ENCODE measurements around the gene ST8SIA4. TPM values are rescaled to one million over a fixed set of nuclear protein-coding genes. Genes with fewer than 3 reads are reported as not detected.
A peak's percentile ranks its signal among the peaks of the same experiment; 100 is the strongest.

ST8SIA4 gene
- total RNA-seq, 4 donors from 2014 or later: 0.37 to 6.0 (median 2.2) TPM

GRCh38 chr5:100853582-100853981 lies 49.5 kb downstream of the ST8SIA4 start:
- H3K9me3 ChIP-seq: no peaks in the 10 kb centered on the region
- in situ Hi-C loops (cut with MboI; ENCODE audit: low pct_ligation_motif_present in 1 of 4, low pct_unique_long_range_greater_than_20kb in 1 of 4, low sequenced_read_pairs in 3 of 4): no loop called here
- no peaks in the 10 kb centered on the region for H3K27me3 ChIP-seq
- peak overlapping the region in 3 of 4 donors; percentile 16 to 41 (median 38) for H3K27ac ChIP-seq
- peaks cover 0 to 5% (median 0%) of the 10 kb centered on the region in 4 donors for H3K4me1 ChIP-seq
- intact Hi-C loops (cut with DNase I; ENCODE audit: low total_unique reads): no loop called here
- no peak for DNase-seq
- TF ChIP-seq POLR2AphosphoS5 (IDR thresholded peaks at IDR 0.05): no peak
- no peak for TF ChIP-seq EP300 (IDR thresholded peaks at IDR 0.05; ENCODE audit: low read depth)
- TF ChIP-seq POLR2A (IDR thresholded peaks at IDR 0.05): no peak
- TF ChIP-seq, protein P1, sequence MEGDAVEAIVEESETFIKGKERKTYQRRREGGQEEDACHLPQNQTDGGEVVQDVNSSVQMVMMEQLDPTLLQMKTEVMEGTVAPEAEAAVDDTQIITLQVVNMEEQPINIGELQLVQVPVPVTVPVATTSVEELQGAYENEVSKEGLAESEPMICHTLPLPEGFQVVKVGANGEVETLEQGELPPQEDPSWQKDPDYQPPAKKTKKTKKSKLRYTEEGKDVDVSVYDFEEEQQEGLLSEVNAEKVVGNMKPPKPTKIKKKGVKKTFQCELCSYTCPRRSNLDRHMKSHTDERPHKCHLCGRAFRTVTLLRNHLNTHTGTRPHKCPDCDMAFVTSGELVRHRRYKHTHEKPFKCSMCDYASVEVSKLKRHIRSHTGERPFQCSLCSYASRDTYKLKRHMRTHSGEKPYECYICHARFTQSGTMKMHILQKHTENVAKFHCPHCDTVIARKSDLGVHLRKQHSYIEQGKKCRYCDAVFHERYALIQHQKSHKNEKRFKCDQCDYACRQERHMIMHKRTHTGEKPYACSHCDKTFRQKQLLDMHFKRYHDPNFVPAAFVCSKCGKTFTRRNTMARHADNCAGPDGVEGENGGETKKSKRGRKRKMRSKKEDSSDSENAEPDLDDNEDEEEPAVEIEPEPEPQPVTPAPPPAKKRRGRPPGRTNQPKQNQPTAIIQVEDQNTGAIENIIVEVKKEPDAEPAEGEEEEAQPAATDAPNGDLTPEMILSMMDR (IDR thresholded peaks at IDR 0.05): no peak
- no peaks in the 10 kb centered on the region for H3K36me3 ChIP-seq
- H3K4me3 ChIP-seq: no peak overlapping the region

DNA sequence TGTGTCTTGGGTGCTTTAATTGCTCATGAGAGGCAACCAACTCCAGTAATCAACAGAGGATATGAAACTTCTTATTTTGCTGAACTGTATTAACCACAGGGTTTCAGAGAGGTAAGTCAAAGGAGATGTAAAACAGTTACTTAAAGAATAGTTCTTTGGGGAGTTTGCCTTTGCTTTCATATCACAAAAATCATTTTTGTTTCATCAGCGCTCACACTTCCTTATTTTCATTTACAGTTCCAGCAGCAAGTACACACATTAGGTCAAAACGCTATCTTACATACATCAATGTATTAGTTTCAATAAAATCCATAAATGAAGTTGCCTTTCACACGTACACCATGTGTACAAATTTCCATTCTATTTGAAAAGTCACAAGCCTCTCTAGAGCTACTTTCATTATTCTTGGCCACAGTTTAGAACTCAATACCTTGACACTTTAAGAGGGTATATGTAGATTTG lies 50.1 kb downstream of the ST8SIA4 start:
- TF ChIP-seq POLR2AphosphoS5 (IDR thresholded peaks at IDR 0.05) (no peak), EP300 (IDR thresholded peaks at IDR 0.05; ENCODE audit: low read depth) (no peak), POLR2A (IDR thresholded peaks at IDR 0.05) (no peak)
- TF ChIP-seq, protein P1 (IDR thresholded peaks at IDR 0.05): no peak
- no peak for DNase-seq
- 68 to 71% methylated on average over 3 of the region's 3 CpGs for WGBS, 2 donors (ENCODE audit: low coverage in 1 of 2)
- Histone ChIP-seq H3K27ac (peak overlapping the region; percentile 16 to 41 (median 29)), H3K9me3 (no peaks in the 10 kb centered on the region), H3K36me3 (no peaks in the 10 kb centered on the region), H3K4me1 (peaks cover 0 to 5% (median 0%) of the 10 kb centered on the region in 4 donors), H3K4me3 (no peak overlapping the region), H3K27me3 (no peaks in the 10 kb centered on the region)
- intact Hi-C loops (cut with DNase I; ENCODE audit: low total_unique reads) (no loop called here), in situ Hi-C loops (cut with MboI; ENCODE audit: low pct_ligation_motif_present in 1 of 4, low pct_unique_long_range_greater_than_20kb in 1 of 4, low sequenced_read_pairs in 3 of 4) (no loop called here)

- Histone ChIP-seq H3K9me3 (no peaks in the 10 kb centered on the region), H3K4me1 (peaks cover 0 to 5% (median 0%) of the 10 kb centered on the region in 4 donors), H3K27me3 (no peaks in the 10 kb centered on the region), H3K27ac (peak overlapping the region in 1 of 4 donors; percentile 2), H3K36me3 (no peaks in the 10 kb centered on the region), H3K4me3 (no peak overlapping the region)
- 92 to 94% methylated on average over 2 to 8 of the region's 8 CpGs for WGBS, 2 donors (ENCODE audit: low coverage in 1 of 2)
- in situ Hi-C loops (cut with MboI; ENCODE audit: low pct_ligation_motif_present in 1 of 4, low pct_unique_long_range_greater_than_20kb in 1 of 4, low sequenced_read_pairs in 3 of 4): no loop called here
- no peak for DNase-seq
- intact Hi-C loops (cut with DNase I; ENCODE audit: low total_unique reads): no loop called here
- TF ChIP-seq, protein P1 (IDR thresholded peaks at IDR 0.05): no peak
- TF ChIP-seq POLR2A (IDR thresholded peaks at IDR 0.05) (no peak), EP300 (IDR thresholded peaks at IDR 0.05; ENCODE audit: low read depth) (no peak), POLR2AphosphoS5 (IDR thresholded peaks at IDR 0.05) (no peak)
These were observed 51.0 kb downstream of the ST8SIA4 start for GRCh38 chr5:100852051-100852450.

DNA sequence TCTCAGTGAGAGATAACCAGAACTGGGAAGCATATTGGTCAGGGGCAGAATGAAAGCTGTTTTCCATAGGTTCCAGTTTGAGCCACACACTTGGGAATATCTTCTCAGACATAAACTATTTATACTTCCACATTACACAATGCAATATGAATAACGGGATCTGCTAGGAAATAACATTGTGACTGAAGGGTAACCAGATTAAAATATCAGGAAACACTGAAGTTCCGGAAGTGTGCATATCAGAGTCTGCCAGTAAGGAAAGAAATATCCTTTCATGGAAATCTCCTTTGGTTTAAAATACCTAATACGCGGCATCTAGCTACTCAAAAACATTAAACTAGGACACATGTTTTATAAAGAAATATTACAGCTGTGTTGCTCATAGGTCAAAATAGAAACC lies 56.3 kb downstream of the ST8SIA4 start:
- 45 to 56% methylated on average over 4 of the region's 4 CpGs for WGBS, 2 donors (ENCODE audit: low coverage in 1 of 2)
- Histone ChIP-seq H3K36me3 (no peaks in the 10 kb centered on the region), H3K27ac (no peak overlapping the region), H3K4me1 (no peaks in the 10 kb centered on the region), H3K9me3 (no peaks in the 10 kb centered on the region), H3K27me3 (no peaks in the 10 kb centered on the region), H3K4me3 (no peak overlapping the region)
- in situ Hi-C loops (cut with MboI; ENCODE audit: low pct_ligation_motif_present in 1 of 4, low pct_unique_long_range_greater_than_20kb in 1 of 4, low sequenced_read_pairs in 3 of 4): no loop called here
- intact Hi-C loops (cut with DNase I; ENCODE audit: low total_unique reads): no loop called here
- no peak for DNase-seq
- TF ChIP-seq POLR2AphosphoS5 (IDR thresholded peaks at IDR 0.05) (no peak), EP300 (IDR thresholded peaks at IDR 0.05; ENCODE audit: low read depth) (no peak), POLR2A (IDR thresholded peaks at IDR 0.05) (no peak)
- TF ChIP-seq, protein P1 (IDR thresholded peaks at IDR 0.05): no peak

All from transverse colon (tissue), 4 donors.